ENCODE data around the gene TTLL11. TPM values are rescaled to one million over a fixed set of nuclear protein-coding genes. Genes with fewer than 3 reads are reported as not detected.

The TTLL11 gene
- total and polyA plus RNA-seq, 9 donors, result 14.2 to 29.3 (median 20.1) TPM

- Histone ChIP-seq H3K27ac (ENCODE audit: low read length) (no peak overlapping the region), H3K27me3 (ENCODE audit: control insufficient read depth, insufficient read depth, low read length) (no peaks in the 10 kb centered on the region), H3K4me1 (ENCODE audit: control insufficient read depth, insufficient read depth, low read length) (no peaks in the 10 kb centered on the region), H3K9me3 (replicated peaks; ENCODE audit: control insufficient read depth, low read depth, low read length) (no peaks in the 10 kb centered on the region), H3K4me3 (ENCODE audit: low read length) (no peak overlapping the region), H3K36me3 (ENCODE audit: control insufficient read depth, insufficient read depth, low read length) (peaks cover 11% of the 10 kb centered on the region)
- WGBS (ENCODE audit: insufficient coverage), result 50% methylated on average over 1 of the region's 6 CpGs
- no peak for DNase-seq
Measured at GRCh38 chr9:121865060-121865459, 228.0 kb downstream of the TTLL11 start.

DNA sequence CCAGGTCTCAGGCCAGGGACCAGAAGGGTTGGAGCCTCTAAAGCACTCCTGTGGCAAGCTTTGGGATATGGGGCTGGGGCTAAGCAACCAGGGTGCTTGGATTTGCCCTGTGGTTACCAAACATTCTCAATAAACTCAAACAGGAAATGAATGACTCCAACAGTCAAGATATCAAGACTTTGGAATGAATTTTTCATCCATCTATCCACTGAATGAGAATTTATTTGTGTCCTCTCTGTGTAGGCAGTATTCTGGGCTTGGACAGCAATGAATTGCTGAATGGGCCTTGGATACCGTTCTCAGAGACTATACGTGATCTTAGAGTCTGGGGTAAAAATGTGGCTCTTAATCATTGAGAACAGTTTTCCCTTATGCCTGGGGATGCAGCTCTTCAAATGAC, 229.2 kb downstream of the TTLL11 start:
- Histone ChIP-seq H3K27ac (ENCODE audit: low read length) (no peak overlapping the region), H3K4me3 (ENCODE audit: low read length) (no peak overlapping the region), H3K36me3 (ENCODE audit: control insufficient read depth, insufficient read depth, low read length) (peaks cover 15% of the 10 kb centered on the region), H3K4me1 (ENCODE audit: control insufficient read depth, insufficient read depth, low read length) (no peaks in the 10 kb centered on the region), H3K27me3 (ENCODE audit: control insufficient read depth, insufficient read depth, low read length) (no peaks in the 10 kb centered on the region), H3K9me3 (replicated peaks; ENCODE audit: control insufficient read depth, low read depth, low read length) (no peaks in the 10 kb centered on the region)
- no peak for DNase-seq
- WGBS (ENCODE audit: insufficient coverage), result 76% methylated on average over 2 of the region's 2 CpGs

DNA sequence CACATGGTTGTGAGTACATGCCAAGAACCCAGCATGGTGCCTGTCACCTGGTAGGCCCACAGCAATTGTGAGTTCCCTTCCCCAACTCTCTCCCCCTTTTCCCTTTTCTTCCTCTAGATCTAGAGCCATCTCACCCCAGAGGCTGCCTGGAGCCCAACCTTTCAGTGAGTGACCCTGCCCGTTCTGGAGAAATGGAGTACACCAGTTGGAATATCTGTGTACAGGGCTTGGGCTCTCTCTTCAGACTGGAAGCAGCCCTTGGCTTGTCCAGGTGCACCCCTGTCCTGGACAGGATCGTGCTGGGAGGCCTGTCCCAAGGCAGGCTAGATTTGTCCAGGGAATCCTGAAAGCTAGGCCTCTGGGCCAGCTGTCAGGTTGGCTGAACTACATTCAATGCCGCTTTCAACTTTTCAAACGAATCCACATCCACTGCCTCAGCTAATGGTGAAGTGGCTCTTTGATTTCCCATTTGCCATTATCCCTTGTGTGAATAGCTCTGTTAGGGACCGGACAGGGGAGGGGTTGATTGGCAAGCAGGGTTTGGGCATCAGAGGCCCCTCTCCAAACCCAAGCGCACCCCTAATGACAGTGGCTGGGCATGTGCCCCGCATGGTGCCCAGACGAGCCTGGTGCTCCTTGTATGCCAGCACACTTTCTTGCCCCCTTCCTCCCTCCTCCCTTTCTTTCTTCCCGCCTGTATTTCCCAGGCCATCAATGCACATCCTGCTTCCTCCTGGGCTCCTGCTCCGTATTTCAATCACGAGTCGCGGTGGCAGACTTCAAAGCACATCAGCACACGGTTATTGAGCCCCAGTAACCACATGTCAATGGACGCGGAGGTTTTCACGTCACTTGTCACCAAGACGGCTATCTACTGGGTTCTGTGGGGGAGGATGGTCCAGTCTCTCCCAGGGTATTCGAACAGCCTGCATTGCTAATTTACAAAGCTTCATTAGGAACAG, 230.5 kb downstream of the TTLL11 start:
- WGBS (ENCODE audit: insufficient coverage), result 84% methylated on average over 16 of the region's 19 CpGs
- H3K9me3 ChIP-seq (replicated peaks; ENCODE audit: control insufficient read depth, low read depth, low read length), result no peaks in the 10 kb centered on the region
- H3K4me3 ChIP-seq (ENCODE audit: low read length), result no peak overlapping the region
- H3K4me1 ChIP-seq (ENCODE audit: control insufficient read depth, insufficient read depth, low read length), result no peaks in the 10 kb centered on the region
- H3K36me3 ChIP-seq (ENCODE audit: control insufficient read depth, insufficient read depth, low read length), result peaks cover 16% of the 10 kb centered on the region
- no peak for DNase-seq
- H3K27ac ChIP-seq (ENCODE audit: low read length), result no peak overlapping the region
- H3K27me3 ChIP-seq (ENCODE audit: control insufficient read depth, insufficient read depth, low read length), result no peaks in the 10 kb centered on the region

DNA sequence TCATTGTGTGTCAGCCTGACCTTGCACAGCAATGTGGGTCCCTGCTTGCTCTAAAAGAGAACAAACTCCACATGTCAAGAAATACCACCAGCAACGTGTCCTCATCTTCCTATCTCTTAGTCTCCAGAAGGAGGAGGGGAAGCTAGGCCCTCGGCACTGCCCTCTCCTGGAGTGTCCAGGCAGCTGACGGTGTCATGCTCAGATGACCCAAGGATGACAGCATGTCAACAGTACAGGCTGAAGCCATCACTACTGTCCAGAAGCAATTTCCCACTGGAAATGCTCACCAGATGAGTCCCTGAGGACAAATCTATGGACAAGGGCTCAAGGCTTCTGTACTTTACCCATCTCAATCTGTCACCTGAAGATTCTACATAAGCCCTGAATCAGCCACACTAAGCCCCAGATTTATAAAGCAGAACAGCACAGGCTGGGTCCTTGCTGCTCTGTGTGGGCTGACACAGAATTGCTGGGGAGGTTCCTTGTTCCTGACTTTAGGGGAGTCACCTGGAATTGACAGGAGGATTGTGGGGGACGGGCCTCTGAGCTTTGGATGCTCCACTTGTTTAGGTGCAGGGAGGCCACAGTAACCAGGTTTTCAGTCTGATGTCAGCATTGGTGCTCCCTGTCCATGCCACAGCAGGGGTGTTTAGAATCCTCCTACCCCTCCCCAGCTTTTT, 231.5 kb downstream of the TTLL11 start:
- no peak overlapping the region for H3K27ac ChIP-seq (ENCODE audit: low read length)
- H3K27me3 ChIP-seq (ENCODE audit: control insufficient read depth, insufficient read depth, low read length), result no peaks in the 10 kb centered on the region
- H3K9me3 ChIP-seq (replicated peaks; ENCODE audit: control insufficient read depth, low read depth, low read length), result no peaks in the 10 kb centered on the region
- H3K4me3 ChIP-seq (ENCODE audit: low read length), result no peak overlapping the region
- DNase-seq, result no peak
- H3K36me3 ChIP-seq (ENCODE audit: control insufficient read depth, insufficient read depth, low read length), result peaks cover 16% of the 10 kb centered on the region
- no peaks in the 10 kb centered on the region for H3K4me1 ChIP-seq (ENCODE audit: control insufficient read depth, insufficient read depth, low read length)
- 60% methylated on average over 2 of the region's 4 CpGs for WGBS (ENCODE audit: insufficient coverage)

DNA sequence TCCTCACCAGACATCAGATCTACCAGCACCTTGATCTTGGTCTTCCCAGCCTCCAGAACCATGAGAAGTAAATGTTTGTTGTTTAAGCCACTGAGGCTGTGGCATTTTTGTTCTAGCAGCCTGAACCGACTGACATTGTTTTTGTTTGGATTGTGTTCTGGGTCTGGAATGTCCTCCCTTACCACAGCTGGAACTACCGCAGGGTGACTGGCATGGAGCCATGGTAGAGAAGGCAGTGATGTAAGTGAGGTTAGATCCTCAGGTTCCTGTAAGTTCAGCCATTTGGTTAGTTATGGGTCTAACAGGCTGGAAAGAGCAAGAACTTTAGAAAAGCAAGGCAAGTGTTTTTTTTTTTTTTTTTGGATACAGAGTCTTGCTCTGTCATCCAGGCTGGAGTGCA, 232.4 kb downstream of the TTLL11 start:
- Histone ChIP-seq H3K27me3 (ENCODE audit: control insufficient read depth, insufficient read depth, low read length) (no peaks in the 10 kb centered on the region), H3K4me3 (ENCODE audit: low read length) (no peak overlapping the region), H3K4me1 (ENCODE audit: control insufficient read depth, insufficient read depth, low read length) (no peaks in the 10 kb centered on the region), H3K27ac (ENCODE audit: low read length) (no peak overlapping the region), H3K36me3 (ENCODE audit: control insufficient read depth, insufficient read depth, low read length) (peaks cover 16% of the 10 kb centered on the region), H3K9me3 (replicated peaks; ENCODE audit: control insufficient read depth, low read depth, low read length) (no peaks in the 10 kb centered on the region)
- DNase-seq, result no peak
- WGBS (ENCODE audit: insufficient coverage), result no CpG with 5 or more reads among the region's 2 CpGs

DNA sequence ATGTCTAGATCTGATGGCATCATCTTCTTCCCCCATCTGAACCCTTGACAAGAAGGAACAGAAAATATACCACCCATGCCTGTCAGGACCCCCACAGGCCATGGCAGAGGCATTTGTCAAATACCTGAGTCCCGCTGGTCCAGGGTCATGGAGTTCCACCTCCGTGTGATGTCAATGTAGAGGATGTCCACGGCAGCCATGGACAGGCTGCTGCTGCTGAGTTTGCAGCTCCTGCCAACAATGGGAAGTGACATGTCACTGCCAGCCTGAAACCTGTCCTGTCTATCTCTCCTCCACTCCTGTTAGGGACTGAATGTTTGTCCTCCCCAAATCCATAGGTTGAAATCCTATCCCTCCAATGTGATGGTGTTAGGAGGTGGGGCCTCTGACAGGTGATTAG, 232.9 kb downstream of the TTLL11 start:
- WGBS (ENCODE audit: insufficient coverage), result 100% methylated on average over 3 of the region's 3 CpGs
- peaks cover 16% of the 10 kb centered on the region for H3K36me3 ChIP-seq (ENCODE audit: control insufficient read depth, insufficient read depth, low read length)
- DNase-seq, result no peak
- H3K27ac ChIP-seq (ENCODE audit: low read length), result no peak overlapping the region
- no peaks in the 10 kb centered on the region for H3K9me3 ChIP-seq (replicated peaks; ENCODE audit: control insufficient read depth, low read depth, low read length)
- H3K27me3 ChIP-seq (ENCODE audit: control insufficient read depth, insufficient read depth, low read length), result no peaks in the 10 kb centered on the region
- H3K4me3 ChIP-seq (ENCODE audit: low read length), result no peak overlapping the region
- H3K4me1 ChIP-seq (ENCODE audit: control insufficient read depth, insufficient read depth, low read length), result no peaks in the 10 kb centered on the region

DNA sequence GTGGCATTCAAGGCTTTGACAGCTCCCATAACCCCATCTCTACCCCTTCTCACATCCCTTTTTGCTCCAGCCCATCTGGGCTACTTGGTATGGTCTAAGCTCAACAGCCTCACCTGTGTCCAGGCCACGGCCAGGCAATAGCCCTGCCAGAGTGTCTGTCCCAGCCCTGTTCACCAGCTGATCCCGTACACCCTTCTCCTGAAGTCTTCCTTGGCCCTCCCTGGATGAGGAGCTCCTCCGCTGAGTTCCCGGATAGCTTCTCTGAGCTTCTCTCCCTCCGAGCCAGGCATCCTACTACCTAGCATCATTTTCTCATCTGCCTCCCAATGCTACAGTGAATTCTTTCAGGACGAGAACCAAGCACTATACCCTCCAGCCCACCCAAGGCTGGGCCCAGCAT, 233.5 kb downstream of the TTLL11 start:
- DNase-seq, result no peak
- no peaks in the 10 kb centered on the region for H3K9me3 ChIP-seq (replicated peaks; ENCODE audit: control insufficient read depth, low read depth, low read length)
- no peaks in the 10 kb centered on the region for H3K4me1 ChIP-seq (ENCODE audit: control insufficient read depth, insufficient read depth, low read length)
- no peak overlapping the region for H3K27ac ChIP-seq (ENCODE audit: low read length)
- H3K36me3 ChIP-seq (ENCODE audit: control insufficient read depth, insufficient read depth, low read length), result peaks cover 16% of the 10 kb centered on the region
- WGBS (ENCODE audit: insufficient coverage), result 84% methylated on average over 5 of the region's 6 CpGs
- no peak overlapping the region for H3K4me3 ChIP-seq (ENCODE audit: low read length)
- no peaks in the 10 kb centered on the region for H3K27me3 ChIP-seq (ENCODE audit: control insufficient read depth, insufficient read depth, low read length)

GRCh38 chr9:121858788-121859187, 234.3 kb downstream of the TTLL11 start:
- 88% methylated on average over 6 of the region's 8 CpGs for WGBS (ENCODE audit: insufficient coverage)
- no peaks in the 10 kb centered on the region for H3K27me3 ChIP-seq (ENCODE audit: control insufficient read depth, insufficient read depth, low read length)

GRCh38 chr9:121857928-121858327, 235.2 kb downstream of the TTLL11 start:
- H3K27me3 ChIP-seq (ENCODE audit: control insufficient read depth, insufficient read depth, low read length), result no peaks in the 10 kb centered on the region

More at GRCh38 chr9:121858788-121859187, 234.3 kb downstream of the TTLL11 start:
- DNase-seq, result no peak
- Histone ChIP-seq H3K4me3 (ENCODE audit: low read length) (no peak overlapping the region), H3K4me1 (ENCODE audit: control insufficient read depth, insufficient read depth, low read length) (no peaks in the 10 kb centered on the region), H3K9me3 (replicated peaks; ENCODE audit: control insufficient read depth, low read depth, low read length) (no peaks in the 10 kb centered on the region), H3K27ac (ENCODE audit: low read length) (no peak overlapping the region), H3K36me3 (ENCODE audit: control insufficient read depth, insufficient read depth, low read length) (peaks cover 16% of the 10 kb centered on the region)

GRCh38 chr9:121855476-121855875, 237.6 kb downstream of the TTLL11 start:
- 60% methylated on average over 2 of the region's 5 CpGs for WGBS (ENCODE audit: insufficient coverage)
- no peak for DNase-seq
- no peaks in the 10 kb centered on the region for H3K27me3 ChIP-seq (ENCODE audit: control insufficient read depth, insufficient read depth, low read length)
- H3K9me3 ChIP-seq (replicated peaks; ENCODE audit: control insufficient read depth, low read depth, low read length), result no peaks in the 10 kb centered on the region
- no peak overlapping the region for H3K27ac ChIP-seq (ENCODE audit: low read length)
- no peak overlapping the region for H3K4me3 ChIP-seq (ENCODE audit: low read length)
- H3K4me1 ChIP-seq (ENCODE audit: control insufficient read depth, insufficient read depth, low read length), result peaks cover 21% of the 10 kb centered on the region
- H3K36me3 ChIP-seq (ENCODE audit: control insufficient read depth, insufficient read depth, low read length), result peaks cover 14% of the 10 kb centered on the region

More at GRCh38 chr9:121857928-121858327, 235.2 kb downstream of the TTLL11 start:
- H3K36me3 ChIP-seq (ENCODE audit: control insufficient read depth, insufficient read depth, low read length), result peaks cover 16% of the 10 kb centered on the region
- no peak overlapping the region for H3K4me3 ChIP-seq (ENCODE audit: low read length)
- no peak overlapping the region for H3K27ac ChIP-seq (ENCODE audit: low read length)
- peaks cover 8% of the 10 kb centered on the region for H3K4me1 ChIP-seq (ENCODE audit: control insufficient read depth, insufficient read depth, low read length)
- no peak for DNase-seq
- 64% methylated on average over 8 of the region's 9 CpGs for WGBS (ENCODE audit: insufficient coverage)
- H3K9me3 ChIP-seq (replicated peaks; ENCODE audit: control insufficient read depth, low read depth, low read length), result no peaks in the 10 kb centered on the region
